Prostate gland (tissue), 2 donors: ENCODE data around the gene NTRK2.

Source experiments
- CTCF ChIP-seq, 4 experiments: fragments of 200-600 bp in 2 of 4; fragments of 450-650 bp in 2 of 4; sonication (generic) in 2 of 4; IDR thresholded peaks; 1 replicate in 3 of 4; 2 replicates in 1 of 4; pipeline ENCODE4 v1.5.1; 2016 to 2019; ENCODE audit warnings: antibody characterized with exemption in 4 of 4, mild to moderate bottlenecking in 2 of 4, moderate library complexity in 2 of 4
- POLR2A ChIP-seq: fragments of 450-650 bp; IDR thresholded peaks from one replicate; pipeline ENCODE4 v1.6.1; 2016; ENCODE audit warnings: antibody characterized with exemption, mild to moderate bottlenecking
- POLR2AphosphoS5 ChIP-seq: sonication (generic); formaldehyde crosslinking; IDR thresholded peaks from one replicate; pipeline ENCODE4 v1.6.1; 2017; ENCODE audit warnings: antibody characterized with exemption

GRCh38 chr9:84841931-84842330 lies 172.4 kb downstream of the NTRK2 start:
- TF ChIP-seq CTCF (IDR thresholded peaks at IDR 0.05), result no peak
- TF ChIP-seq POLR2A, result no peak
- TF ChIP-seq POLR2AphosphoS5, result no peak
